Gastrocnemius medialis (tissue), 4 donors: ENCODE data around the gene EPM2A. TPM values are rescaled to one million over a fixed set of nuclear protein-coding genes. Genes with fewer than 3 reads are reported as not detected.
"Not testable (repeated sequence)": the region's sequence is repeated elsewhere in the genome, so short reads cannot be mapped to it uniquely, and the experiment has no call there.

Source experiments
- ATAC-seq, 2 donors: fragments of 150-250 bp; one replicate each; pipeline ENCODE4 v1.9.1; 2016
- DNase-seq, 2 donors: peaks; one replicate each; pipeline ENCODE4 v3.0.0-alpha.2; 2019
- H3K27ac ChIP-seq, 4 donors: fragments of 200-600 bp; sonication (generic); 1 replicate in 1 of 4; 2 replicates in 3 of 4; pipeline ENCODE4 v1.5.1; 2016 to 2018; ENCODE audit warnings: mild to moderate bottlenecking in 2 of 4, moderate library complexity in 1 of 4
- H3K27me3 ChIP-seq, 3 donors: fragments of 200-600 bp; sonication (generic) in 2 of 3; 1 replicate in 1 of 3; 2 replicates in 2 of 3; pipeline versions ENCODE4 v1.5.1 to v1.6.0; 2016 to 2019; ENCODE audit warnings: mild to moderate bottlenecking in 1 of 3, moderate library complexity in 1 of 3
- H3K36me3 ChIP-seq, 2 donors: fragments of 200-600 bp; sonication (generic) in 1 of 2; one replicate each; pipeline ENCODE4 v1.5.1; 2017 to 2018
- H3K4me1 ChIP-seq, 2 donors: fragments of 200-600 bp; sonication (generic) in 1 of 2; one replicate each; pipeline ENCODE4 v1.5.1; 2016 to 2017; ENCODE audit warnings: mild to moderate bottlenecking in 2 of 2
- H3K4me3 ChIP-seq, 4 donors: fragments of 200-600 bp; sonication (generic) in 3 of 4; 1 replicate in 1 of 4; 2 replicates in 3 of 4; pipeline ENCODE4 v1.5.1; 2016 to 2019; ENCODE audit warnings: mild to moderate bottlenecking in 2 of 4
- H3K9me3 ChIP-seq, 3 donors: fragments of 200-600 bp; sonication (generic) in 2 of 3; 1 replicate in 1 of 3; 2 replicates in 2 of 3; pipeline ENCODE4 v1.5.1; 2016 to 2019
- POLR2A ChIP-seq, 2 donors: fragments of 450-650 bp; IDR thresholded peaks; one replicate each; pipeline ENCODE4 v1.6.1; 2017; ENCODE audit warnings: antibody characterized with exemption in 2 of 2, mild to moderate bottlenecking in 2 of 2, moderate library complexity in 2 of 2
- in situ Hi-C, 4 donors: fragments of 200-750 bp; cut with MboI; loops; one replicate each; pipeline versions ENCODE4 v1.15.0 to v1.8.0; 2017; ENCODE audit warnings: low sequenced_read_pairs in 4 of 4
- intact Hi-C: fragments of 100-400 bp; cut with DNase I; formaldehyde crosslinking; loops from one replicate; pipeline ENCODE4 v1.15.1; 2023; ENCODE audit warnings: low total_unique reads
- total RNA-seq, 4 donors: library from RNA; depleted of rRNA; stranded (reverse); fragments of >200 nt; gene quantifications; one replicate each; pipeline versions ENCODE4 v1.1.0 to v1.2.3, GENCODE V29; 2016
- TF ChIP-seq, protein P1 (sequence below), 5 experiments: fragments of 450-650 bp in 3 of 5; fragments of 200-600 bp in 2 of 5; sonication (generic) in 2 of 5; IDR thresholded peaks in 4 of 5; conservative IDR thresholded peaks in 1 of 5; 1 replicate in 4 of 5; 2 replicates in 1 of 5; pipeline ENCODE4 v1.5.1; 2016 to 2019; ENCODE audit warnings: antibody characterized with exemption in 5 of 5, mild to moderate bottlenecking in 3 of 5, moderate library complexity in 3 of 5

EPM2A gene
- total RNA-seq, 4 donors from 2014 or later, result 51.9 to 100.0 (median 68.2) TPM

DNA sequence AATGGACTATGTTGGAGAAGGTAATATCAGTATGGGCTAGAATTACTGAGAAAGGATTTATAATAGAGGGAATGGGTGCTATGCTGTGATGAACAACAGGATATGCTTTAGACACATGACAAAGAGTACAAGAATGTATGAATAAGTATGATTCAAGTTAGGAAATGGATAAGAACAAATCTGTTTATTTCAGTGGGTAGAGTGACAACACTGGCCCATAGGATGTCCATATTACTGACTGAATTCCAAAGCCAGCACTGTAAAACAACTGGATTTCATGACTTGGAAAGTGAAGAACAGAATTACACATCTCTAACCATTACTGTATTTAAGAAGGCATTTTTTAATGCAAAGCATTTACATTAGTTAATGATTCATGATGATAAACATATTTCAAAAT, 35.9 kb downstream of the EPM2A start:
- ATAC-seq (no peak), DNase-seq (no peak)
- no peak for TF ChIP-seq POLR2A (IDR thresholded peaks at IDR 0.05)
- TF ChIP-seq, protein P1, sequence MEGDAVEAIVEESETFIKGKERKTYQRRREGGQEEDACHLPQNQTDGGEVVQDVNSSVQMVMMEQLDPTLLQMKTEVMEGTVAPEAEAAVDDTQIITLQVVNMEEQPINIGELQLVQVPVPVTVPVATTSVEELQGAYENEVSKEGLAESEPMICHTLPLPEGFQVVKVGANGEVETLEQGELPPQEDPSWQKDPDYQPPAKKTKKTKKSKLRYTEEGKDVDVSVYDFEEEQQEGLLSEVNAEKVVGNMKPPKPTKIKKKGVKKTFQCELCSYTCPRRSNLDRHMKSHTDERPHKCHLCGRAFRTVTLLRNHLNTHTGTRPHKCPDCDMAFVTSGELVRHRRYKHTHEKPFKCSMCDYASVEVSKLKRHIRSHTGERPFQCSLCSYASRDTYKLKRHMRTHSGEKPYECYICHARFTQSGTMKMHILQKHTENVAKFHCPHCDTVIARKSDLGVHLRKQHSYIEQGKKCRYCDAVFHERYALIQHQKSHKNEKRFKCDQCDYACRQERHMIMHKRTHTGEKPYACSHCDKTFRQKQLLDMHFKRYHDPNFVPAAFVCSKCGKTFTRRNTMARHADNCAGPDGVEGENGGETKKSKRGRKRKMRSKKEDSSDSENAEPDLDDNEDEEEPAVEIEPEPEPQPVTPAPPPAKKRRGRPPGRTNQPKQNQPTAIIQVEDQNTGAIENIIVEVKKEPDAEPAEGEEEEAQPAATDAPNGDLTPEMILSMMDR (IDR thresholded peaks at IDR 0.05 in 4 of 5, conservative IDR thresholded peaks at IDR 0.05 in 1 of 5), result no peak
- no peaks in the 10 kb centered on the region for H3K36me3 ChIP-seq
- no peaks in the 10 kb centered on the region for H3K27me3 ChIP-seq
- intact Hi-C loops (loop anchor here (10.0 kb wide), 1 partner anchor 825 kb away; no protein-coding TSS in a partner anchor), in situ Hi-C loops (no loop called here)
- H3K27ac ChIP-seq, result no peak overlapping the region
- no peaks in the 10 kb centered on the region for H3K9me3 ChIP-seq
- no peak overlapping the region for H3K4me3 ChIP-seq
- H3K4me1 ChIP-seq, result peaks cover 14 to 22% of the 10 kb centered on the region in 2 donors

DNA sequence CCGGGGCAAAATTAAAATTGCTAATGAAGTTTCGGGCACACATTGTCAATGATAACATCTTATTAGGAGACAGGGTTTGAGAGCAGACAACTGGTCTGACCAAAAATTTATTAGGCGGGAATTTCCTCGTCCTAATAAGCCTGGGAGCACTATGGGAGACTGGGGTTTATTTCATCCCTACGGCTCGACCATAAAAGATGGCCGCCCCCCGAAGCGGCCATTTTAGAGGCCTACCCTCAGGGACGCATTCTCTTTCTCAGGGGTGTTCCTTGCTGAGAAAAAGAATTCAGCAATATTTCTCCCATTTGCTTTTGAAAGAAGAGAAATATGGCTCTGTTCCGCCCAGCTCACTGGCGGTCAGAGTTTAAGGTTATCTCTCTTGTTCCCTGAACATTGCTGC, 37.9 kb downstream of the EPM2A start:
- in situ Hi-C loops, ATAC-seq, DNase-seq: not testable (repeated sequence)

DNA sequence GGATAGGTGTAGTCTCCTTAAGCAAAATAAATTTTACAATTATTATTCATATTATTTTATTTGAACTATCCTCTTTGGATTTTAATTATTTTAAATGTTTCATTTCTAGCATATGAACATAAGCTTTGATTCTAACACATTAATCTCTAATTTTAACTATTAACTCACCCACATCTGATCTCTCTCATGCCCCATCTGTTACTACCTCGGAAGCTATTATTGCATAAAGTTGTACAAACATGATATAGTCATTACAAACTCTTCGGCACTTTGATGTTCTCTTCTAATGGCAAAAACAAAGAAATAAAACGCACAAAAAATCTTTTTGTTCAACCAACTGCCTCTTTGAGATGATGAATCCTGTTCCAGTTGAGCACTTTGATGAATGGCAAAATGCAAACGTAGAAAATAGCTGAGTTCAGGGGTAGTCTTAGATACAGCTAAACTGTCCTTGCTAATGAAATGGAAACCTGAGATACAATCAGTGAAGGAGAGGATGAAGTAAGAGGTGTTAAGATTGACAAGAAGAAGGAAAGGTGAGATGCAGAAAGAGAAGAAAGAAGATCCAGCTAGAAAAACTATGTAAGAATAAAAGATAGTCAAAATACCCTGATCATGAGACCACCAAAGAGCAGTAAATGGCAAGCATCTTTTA, 41.1 kb downstream of the EPM2A start:
- Histone ChIP-seq H3K9me3 (no peaks in the 10 kb centered on the region), H3K27ac (peak overlapping the region; percentile 56 to 73 (median 66)), H3K27me3 (no peaks in the 10 kb centered on the region), H3K4me1 (peaks cover 0 to 16% of the 10 kb centered on the region in 2 donors), H3K4me3 (peak overlapping the region in 2 of 4 donors; percentile 31 to 41), H3K36me3 (no peaks in the 10 kb centered on the region)
- intact Hi-C loops, result loop anchor here (10.0 kb wide), 1 partner anchor 831 kb away; no protein-coding TSS in a partner anchor
- ATAC-seq (peak; percentile 83 to 89), DNase-seq (no peak)
- in situ Hi-C loops, result no loop called here
- TF ChIP-seq, protein P1 (IDR thresholded peaks at IDR 0.05 in 4 of 5, conservative IDR thresholded peaks at IDR 0.05 in 1 of 5), result no peak
- no peak for TF ChIP-seq POLR2A (IDR thresholded peaks at IDR 0.05)

More for the DNA sequence above, 37.9 kb downstream of the EPM2A start:
- H3K27ac ChIP-seq, H3K4me3 ChIP-seq, H3K9me3 ChIP-seq, H3K36me3 ChIP-seq, H3K27me3 ChIP-seq: not testable (repeated sequence)
- peaks cover 11 to 22% of the 10 kb centered on the region in 2 donors for H3K4me1 ChIP-seq
- intact Hi-C loops, result loop anchor here (10.0 kb wide), 1 partner anchor 827 kb away; no protein-coding TSS in a partner anchor

DNA sequence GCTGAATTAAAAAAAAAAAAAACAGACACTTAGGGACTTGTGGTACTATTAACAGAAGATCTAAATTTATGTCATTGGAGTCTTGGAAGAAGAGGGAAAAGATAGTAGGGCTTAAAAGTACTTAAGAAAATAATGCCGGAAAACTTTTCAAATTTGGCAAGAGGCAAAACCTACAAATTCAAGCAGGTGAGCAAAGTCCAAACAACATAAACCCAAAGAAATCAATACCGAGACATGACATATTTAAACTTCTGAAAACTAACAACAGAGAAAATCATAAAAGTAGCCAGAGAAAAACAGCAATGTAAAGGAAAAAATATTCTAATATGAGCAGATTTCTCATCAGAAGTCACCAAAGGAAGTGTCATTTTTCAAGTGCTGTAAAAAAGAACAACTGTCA, 44.4 kb downstream of the EPM2A start:
- H3K4me1 ChIP-seq, result peaks cover 15 to 37% of the 10 kb centered on the region in 2 donors
- H3K36me3 ChIP-seq, result no peaks in the 10 kb centered on the region
- no peak overlapping the region for H3K27ac ChIP-seq
- ATAC-seq (no peak), DNase-seq (no peak)
- intact Hi-C loops (loop anchor here (10.0 kb wide), 1 partner anchor 834 kb away; no protein-coding TSS in a partner anchor), in situ Hi-C loops (no loop called here)
- H3K27me3 ChIP-seq, result no peaks in the 10 kb centered on the region
- TF ChIP-seq POLR2A (IDR thresholded peaks at IDR 0.05), result no peak
- TF ChIP-seq, protein P1 (IDR thresholded peaks at IDR 0.05 in 4 of 5, conservative IDR thresholded peaks at IDR 0.05 in 1 of 5), result no peak
- no peak overlapping the region for H3K4me3 ChIP-seq
- no peaks in the 10 kb centered on the region for H3K9me3 ChIP-seq

DNA sequence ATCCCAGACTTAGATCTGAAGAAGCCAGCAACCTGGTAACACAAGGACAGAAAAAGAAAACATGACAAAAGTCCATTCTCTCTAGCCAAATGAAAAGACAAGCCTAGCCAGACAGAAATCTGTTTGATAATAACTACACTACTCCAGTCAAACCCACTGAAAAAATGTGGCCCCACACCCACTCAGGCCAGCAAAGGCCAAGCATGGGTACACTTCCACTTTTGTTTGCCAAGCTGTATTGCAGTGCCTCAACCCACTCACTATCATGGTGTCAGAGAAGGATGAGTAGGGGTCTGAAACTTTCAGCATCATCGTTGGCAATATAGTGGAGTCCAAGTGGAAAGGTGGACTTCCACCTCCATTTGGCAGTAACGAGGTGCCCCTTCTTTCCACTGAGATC, 45.8 kb downstream of the EPM2A start:
- no peak for DNase-seq
- intact Hi-C loops, result no loop called here

More for the DNA sequence above, 45.8 kb downstream of the EPM2A start:
- H3K27ac ChIP-seq, result no peak overlapping the region
- H3K4me1 ChIP-seq, result peaks cover 21 to 27% of the 10 kb centered on the region in 2 donors
- no peak for ATAC-seq
- H3K36me3 ChIP-seq, result no peaks in the 10 kb centered on the region
- TF ChIP-seq POLR2A (IDR thresholded peaks at IDR 0.05), result no peak
- TF ChIP-seq, protein P1 (IDR thresholded peaks at IDR 0.05 in 4 of 5, conservative IDR thresholded peaks at IDR 0.05 in 1 of 5), result no peak
- H3K4me3 ChIP-seq, result no peak overlapping the region
- H3K27me3 ChIP-seq, result no peaks in the 10 kb centered on the region
- in situ Hi-C loops, result no loop called here
- H3K9me3 ChIP-seq, result no peaks in the 10 kb centered on the region
